NCI-H460 (cell line): ENCODE results near the gene NPHP4. TPM values are rescaled to one million over a fixed set of nuclear protein-coding genes. Genes with fewer than 3 reads are reported as not detected.

ENCODE experiments used
- DNase-seq: peaks from one replicate; pipeline ENCODE4 v3.0.0-alpha.2; 2016; ENCODE audit warnings: low read depth; ENCODE audit errors: extremely low read depth
- total RNA-seq: library from RNA; depleted of rRNA; stranded (reverse); fragments of >200 nt; shearing (Covaris generic); gene quantifications from 2 replicates; pipeline ENCODE4 v1.2.3, GENCODE V29; 2014

Gene NPHP4
- total RNA-seq, 1 experiment from 2014 or later: 8.6 TPM

DNA sequence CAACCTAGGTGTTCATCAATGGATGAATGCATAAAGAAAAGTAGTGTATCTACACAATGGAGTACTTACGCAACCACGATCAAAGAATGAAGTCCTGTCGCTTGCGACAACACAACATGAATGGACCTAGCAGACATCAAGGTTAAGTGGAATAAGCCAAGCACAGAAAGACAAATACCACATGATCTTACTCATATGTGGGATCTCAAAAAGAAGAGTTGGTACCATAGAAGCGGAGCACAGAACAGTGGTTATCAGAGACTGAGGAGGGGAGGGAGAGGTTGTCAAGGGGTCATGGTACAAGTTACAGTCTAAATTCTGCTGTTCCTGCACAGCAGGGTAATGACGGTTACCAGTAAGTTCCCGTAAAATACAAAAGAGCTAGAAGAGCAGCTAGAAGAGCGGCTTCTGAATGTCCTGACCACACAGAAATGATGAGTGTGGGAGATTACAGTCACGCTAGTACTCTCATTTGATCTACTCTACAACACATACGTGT lies 36.7 kb downstream of the NPHP4 start:
- no peak for DNase-seq

DNA sequence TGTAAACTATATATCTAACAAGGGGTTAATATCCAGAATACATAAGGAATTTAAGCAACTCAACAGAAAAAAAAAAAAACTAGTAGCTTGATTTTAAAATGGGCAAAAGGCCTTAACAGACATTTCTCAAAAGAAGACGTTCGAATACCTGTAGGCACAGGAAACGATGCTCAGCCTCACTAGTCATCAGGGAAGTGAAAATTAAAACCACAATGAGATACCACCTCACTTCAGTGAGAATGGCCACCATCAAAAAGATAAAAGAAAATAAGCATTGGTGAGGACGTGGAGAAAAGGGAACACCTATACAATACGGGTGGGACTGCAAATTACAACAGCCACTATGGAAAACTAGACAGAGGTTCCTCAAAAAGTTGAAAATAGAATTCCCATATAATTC lies 37.3 kb downstream of the NPHP4 start:
- DNase-seq: no peak

DNA sequence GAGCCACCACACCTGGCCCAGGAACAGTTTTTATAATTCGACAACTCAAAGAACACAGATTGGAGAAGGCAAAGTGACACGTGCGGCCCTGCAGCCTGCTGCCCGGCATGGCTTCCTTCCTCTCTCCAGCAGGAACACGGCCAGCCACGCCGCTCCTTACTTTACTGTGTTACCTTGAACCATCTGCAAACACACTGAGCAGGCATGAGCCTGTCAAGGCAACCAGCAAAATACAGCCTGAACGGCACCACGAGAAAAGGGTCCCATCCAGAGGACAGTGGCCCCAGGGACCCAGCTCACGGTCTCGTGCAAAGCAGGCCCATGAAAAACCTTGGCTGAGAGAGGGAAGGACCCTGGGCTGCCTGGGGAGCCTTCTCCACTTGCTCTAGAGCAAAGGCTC lies 38.8 kb downstream of the NPHP4 start:
- no peak for DNase-seq

DNA sequence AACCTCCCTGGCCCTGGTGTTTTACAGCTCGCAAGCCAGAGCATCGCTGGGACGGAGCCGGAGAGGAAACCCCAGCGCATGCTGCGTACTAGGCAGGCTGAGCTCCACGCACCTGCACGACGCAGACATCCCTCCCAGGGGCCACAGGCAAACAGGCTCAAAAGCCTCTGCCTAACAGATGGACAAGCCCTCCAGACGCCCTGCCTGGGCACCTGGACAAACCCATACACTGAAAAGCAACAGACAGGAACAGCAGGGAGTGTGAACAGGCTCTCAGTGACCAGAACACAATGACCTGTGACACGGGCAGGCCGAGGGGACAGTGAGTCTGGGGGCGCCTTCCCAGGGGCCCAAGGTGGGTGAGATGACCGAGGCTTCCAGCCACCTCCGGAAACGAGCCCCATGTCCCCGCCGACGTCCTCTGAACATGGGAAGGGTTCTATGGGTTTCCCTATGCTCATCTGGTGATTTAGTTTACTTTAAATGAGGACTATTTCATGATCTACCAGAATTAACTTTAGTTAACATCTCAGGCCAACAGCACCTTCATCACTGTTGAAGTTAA lies 40.3 kb downstream of the NPHP4 start:
- DNase-seq: no peak

DNA sequence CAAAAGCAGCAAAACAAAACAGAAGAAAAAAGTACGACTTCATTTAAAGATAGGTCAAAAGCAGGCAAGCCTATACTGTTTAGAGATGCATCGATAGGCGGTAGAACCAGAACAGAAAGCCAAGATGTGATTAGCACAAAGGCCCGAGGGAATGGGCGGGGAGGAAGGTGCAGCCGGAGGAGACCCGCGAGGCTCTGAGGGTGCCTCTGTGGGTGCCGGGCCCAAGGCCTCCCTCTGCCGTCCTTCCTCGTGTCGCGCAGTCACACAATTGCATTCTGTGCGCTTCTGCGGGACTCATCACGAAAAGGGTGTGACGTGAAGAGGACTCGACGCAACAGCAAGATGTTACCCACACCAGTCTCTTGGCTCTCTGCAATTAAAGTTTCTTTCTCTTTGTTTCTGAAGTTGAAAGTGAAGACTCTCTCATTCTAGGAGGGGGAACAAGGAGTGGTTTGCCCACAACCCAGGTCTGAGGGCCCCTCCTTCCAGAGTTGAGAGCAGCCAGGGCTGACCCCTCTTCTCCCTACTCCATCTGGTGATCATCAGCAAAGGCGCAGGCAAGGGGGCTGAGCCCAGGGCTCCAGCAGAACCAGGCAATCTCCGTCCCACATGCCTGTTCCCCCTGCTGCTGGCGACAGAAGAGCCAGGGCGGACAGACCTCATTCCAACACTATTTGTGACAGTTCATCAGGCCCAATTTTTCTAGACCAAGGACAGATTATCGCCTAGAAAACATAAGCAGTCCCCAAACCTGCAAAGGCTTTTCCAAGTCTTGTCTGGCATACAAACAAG lies 41.0 kb downstream of the NPHP4 start:
- no peak for DNase-seq

DNA sequence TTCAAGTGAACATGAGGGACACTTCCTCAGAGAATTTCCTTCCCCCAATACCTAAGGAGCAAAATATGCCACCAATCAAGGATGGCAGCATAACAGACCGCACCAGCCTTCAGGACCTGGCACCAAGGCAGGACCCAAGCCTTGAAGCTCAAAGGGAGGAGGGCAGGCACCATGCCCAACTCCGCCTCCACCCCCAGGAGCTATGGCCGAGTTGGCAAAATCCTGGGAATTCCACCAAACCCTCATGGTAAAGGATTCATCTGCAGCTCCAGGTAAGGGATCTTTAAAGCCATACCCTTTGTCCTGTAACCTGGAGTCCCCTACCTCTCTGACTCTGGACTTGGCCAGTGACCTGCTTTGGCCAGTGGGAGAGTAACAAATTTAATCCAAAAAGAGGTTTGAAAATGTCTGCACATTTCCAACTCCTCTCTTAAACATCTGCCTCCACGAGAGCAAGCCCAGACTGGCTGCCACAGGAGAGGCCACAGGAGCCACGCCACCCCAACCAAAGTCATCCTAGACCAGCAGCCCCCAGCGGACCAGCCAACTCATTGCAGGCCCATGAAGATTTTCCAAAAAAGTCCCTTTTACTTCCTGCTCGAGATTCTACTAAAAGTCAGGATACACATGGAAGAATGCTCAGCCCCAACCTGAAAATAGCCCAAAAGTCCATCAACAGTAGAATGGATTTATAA lies 41.9 kb downstream of the NPHP4 start:
- DNase-seq: no peak

DNA sequence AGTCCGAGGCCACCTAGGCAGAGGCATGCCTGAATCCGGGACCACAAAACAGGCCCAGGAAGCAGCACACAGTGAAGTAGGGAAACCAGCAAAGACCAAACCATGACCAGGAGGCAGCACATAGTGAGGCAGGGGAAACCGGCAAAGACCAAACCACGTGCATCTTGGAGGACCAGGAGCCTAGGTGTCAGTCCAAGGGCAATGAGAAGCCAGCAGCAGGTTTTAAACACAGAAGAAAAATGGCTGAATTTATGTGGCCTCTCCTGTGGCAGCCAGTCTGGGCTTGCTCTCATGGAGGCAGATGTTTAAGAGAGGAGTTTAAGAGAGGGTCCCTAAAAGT lies 42.5 kb downstream of the NPHP4 start:
- DNase-seq: no peak

DNA sequence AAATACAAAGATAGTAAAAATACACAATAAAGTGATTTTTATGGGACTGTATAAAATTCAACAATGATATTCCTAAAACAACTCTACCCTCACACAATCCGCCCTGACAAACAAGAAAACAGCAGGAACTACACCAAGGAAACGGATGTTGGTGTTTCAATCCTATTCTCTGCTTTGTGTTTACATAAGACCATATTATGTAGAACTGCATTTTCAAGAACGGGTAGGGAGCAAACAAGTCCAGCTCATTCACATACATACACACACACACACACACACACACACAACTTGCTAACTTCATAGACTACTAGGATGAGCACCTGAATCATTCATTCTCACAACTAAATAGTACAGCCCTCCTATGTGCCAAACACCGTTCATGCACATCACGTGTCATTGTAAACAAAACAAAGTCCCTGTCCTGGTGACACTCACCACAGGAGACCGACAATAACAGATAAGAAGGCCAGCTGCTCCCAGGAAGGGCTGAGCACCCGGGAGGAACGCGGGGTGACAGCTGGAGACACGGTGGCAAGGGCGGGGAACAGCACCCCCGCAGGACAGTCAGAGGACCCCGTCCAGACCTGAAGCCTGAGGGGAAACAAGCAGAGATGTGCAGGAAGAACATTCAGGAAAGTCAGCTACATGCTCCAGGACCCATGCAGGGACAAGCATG lies 43.0 kb downstream of the NPHP4 start:
- DNase-seq: no peak

DNA sequence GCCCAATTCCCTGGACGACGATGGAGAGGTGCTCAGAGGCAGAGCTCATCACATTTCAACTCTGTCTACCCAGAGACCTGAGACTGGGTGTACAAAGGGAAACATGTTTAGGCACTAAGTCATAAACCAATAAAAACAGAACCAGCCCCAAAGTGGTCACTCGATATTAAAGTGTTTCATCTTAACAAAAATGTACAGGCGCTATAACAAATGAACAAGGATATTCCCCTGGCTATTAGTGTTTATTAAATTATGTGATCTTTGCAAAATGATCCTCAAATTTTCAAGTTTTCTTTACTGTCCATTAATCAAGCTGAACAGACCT lies 43.6 kb downstream of the NPHP4 start:
- DNase-seq: no peak

DNA sequence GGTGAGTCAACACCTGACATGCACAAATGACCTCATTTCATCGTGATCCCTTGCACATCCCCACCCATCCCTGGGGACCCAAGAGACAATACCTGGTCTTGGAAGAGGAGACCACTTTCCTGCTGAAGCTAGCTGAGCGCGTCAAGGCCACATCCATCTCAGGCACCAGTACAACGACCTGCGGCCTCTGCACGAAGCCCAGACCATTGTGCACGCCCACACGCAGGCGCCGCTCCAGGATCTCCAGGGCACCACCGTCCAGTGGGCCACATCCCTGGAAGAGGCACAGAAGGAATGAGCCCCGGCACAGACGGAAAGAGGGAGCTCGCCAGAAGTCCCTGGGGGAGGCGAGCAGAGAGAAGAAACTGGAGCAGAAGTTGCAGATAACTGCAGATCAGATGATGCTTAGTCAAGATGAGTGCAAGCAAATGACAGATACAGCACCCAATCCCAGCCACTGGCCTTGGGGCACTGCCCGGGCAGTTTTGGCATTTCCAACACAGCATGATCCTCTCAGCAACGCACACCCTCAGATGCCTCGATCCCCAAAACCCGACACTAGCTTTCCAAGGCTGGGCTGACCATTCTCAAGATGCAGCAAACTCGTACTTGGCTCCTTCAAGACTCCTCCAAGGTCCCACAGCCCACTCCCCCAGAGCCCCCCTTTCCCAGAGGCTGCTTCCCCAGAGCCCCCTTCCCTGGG lies 44.1 kb downstream of the NPHP4 start:
- DNase-seq: no peak

DNA sequence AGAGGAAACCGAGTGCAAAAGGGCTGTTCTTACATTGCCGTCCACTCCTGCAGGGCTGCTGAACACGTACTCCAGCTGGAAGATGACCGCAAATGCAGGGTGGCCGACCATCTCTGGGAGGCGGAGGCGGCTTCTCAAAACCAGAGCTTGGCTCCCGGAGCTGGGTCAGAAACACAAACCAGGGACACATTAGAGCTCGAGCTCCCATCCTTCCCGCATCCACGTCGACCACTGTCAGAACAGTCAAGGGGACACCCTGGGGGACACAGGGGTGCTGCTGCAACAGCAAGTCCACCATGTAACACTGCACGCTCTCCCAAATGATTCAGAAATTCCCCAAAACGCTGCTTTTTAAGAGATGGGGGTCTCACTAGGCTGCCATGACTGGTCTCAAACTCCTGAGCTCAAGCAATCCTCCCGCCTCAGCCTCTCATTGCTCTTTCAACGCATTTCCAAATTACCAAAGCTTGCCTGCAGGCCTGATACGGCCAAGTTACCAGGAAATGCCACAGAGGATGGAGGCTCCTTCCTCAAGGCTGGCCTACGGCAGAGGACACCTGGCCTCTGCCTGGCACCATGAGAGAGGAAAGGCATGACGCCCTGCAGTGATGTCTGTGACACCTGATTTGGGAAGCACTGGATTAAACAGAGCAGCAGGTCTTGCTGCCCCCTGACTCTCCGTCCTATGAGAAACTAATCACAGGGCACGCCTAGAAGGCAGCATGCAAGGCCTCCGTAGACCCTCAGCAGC lies 45.0 kb downstream of the NPHP4 start:
- no peak for DNase-seq

DNA sequence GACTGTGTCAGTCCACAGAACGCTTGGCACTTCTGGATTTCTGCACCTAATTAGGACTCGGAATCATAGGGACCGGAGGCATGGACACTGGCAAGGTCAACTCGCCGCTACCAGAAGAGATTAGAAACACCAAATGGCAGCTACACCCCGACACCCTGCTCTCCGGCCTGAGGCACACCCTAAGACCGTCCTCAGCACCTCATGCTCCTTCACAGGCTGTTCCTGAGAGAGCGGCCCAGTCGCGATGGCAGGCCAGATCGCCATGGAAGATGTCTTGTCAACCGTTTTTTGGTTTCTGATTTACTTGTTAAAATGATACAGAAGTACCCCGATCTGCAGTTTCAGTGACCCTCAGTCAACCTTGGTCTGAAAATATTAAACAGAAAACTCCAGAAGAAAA lies 46.8 kb downstream of the NPHP4 start:
- no peak for DNase-seq

DNA sequence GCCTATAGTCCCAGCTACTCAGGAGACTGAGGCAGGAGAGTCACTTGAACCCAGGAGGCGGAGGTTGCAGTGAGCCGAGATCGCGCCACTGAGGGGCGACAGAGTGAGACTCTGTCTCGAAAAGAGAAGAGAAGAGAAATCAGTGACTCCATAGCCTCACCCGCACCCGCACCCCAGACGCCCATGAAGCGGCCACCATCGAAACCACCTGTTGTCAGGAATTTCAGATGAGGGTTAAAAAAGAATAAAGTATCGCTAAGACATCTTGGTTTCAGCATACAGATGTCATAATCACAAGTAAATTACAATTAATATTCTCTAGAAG lies 47.4 kb downstream of the NPHP4 start:
- no peak for DNase-seq

DNA sequence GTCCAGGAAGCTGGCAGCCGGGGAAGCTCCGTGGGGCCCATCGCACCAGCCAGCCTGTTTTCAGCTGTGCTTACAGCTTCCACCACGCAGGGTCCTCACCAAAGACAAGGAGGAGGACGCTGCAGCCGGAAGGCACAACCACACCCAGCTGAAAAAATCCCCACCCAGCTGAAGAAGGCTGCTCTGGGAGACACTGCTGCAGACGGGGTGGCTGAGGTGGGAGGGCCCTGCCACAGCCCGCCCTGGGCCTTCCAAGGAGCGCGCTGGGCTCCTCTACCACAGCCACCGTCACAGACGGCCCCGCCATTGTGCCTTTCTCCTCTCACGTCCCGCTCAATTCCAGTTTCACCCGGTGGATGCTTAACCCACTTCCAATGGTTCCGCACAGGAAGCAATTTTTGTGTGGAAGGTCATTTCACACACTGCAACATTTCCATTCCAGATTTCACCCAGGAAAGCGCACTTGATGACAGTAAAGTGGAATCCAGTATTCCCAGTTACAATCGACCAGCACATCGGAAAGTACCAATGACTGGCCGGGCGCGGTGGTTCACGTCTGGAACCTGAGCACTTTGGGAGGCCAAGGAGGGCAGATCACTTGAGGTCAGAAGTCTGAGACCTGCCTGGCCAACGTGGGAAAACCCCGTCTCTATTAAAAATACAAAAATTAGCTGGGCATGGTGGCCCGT lies 47.9 kb downstream of the NPHP4 start:
- DNase-seq: no peak

DNA sequence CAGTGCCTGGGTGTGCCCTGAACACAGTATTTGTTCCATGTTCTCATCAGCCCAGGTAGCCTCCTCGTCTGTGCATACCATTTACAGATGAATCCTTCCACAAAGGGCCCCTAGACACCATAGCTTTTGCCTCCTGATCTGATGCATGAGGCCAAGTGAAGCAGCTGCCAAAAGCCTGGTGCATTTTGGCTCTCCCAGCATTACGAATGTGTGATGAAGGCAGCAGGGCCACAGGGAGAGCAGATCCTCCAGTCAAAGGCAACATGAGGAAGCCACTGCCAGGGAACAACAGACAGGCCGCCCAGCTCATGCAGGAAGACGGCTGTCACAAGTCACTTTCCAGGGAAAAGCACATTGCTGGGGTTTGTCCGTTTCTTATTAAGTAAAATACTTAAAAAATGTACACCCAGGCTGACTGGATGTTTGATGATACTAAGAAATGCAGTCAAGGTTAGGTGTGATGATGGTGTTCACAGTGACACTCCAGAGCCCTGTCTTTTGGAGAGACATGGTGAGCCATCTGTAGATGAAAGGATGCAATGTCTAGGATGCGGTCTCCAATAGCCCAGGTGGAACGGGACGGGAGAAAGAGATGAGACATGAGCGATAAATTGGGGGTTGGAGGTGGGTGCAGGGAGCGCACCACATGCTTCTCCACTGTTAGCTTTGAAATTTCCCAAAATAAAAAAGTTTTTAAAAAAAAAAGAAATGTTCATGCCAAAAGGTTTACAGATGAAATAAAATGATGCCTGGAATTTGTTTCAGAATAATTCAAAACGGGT lies 48.7 kb downstream of the NPHP4 start:
- no peak for DNase-seq

DNA sequence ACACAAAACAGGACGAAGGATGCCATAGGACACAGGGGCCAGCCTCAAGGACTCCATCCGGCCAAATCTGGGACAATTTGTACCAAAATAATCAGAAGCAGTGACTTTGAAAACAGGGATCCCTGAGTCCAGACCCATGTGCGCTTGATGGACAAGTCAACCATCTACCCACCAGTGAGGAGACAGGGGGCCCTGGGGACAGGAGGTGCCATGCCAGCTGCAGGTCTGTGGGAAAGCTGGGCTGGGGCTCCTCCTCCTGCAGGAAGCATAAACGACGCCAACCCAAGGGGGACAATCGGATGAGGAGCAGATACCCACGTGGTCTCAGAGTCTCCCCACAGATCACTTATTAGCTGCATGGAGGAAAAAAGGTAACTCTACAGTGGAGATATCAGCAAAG lies 50.6 kb downstream of the NPHP4 start:
- no peak for DNase-seq

DNA sequence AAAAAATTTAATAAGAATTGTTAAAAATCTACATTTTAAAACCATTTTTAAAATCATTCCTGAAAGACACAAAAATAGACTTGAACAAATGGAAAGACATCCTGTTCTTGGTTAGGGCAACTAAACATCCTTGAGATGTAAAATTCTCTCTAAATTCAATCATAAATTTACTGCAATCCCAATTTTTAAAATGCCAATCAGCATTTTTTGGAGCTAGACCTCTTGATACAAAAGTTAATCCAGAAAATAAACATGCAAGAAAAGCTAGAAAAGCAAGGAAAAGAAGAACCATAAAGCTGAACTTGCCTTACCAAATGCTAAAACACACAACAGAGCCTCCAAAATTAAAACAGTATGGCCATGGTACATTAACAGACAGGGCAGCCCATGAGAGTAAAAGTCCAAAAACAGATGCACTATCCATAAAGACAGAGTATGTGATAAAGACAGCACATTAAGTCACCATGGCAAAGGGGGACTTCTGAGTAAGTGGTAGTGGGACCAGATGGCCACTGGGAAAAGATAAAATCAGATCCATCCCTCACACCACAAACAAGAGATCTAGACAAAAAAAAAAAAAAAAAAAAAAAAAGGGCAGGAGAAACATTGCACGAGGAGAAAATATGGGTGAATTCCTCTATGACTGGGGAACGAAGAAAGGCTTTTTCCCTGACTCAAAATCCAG lies 51.4 kb downstream of the NPHP4 start:
- DNase-seq: no peak
